NT2/D1 (cell line): ENCODE results near the gene ANAPC1.

Source experiments
- SUZ12 ChIP-seq: IDR thresholded peaks from 2 replicates; pipeline ENCODE4 v1.6.1; 2011; ENCODE audit not compliant: insufficient read length, insufficient read depth; ENCODE audit errors: extremely low read depth
- YY1 ChIP-seq: IDR thresholded peaks from 2 replicates; pipeline ENCODE4 v1.6.1; 2011; ENCODE audit not compliant: insufficient read length, insufficient read depth
- ZNF274 ChIP-seq: IDR thresholded peaks from 2 replicates; pipeline ENCODE4 v1.6.1; 2011; ENCODE audit warnings: mild to moderate bottlenecking, low read depth, low read length

DNA sequence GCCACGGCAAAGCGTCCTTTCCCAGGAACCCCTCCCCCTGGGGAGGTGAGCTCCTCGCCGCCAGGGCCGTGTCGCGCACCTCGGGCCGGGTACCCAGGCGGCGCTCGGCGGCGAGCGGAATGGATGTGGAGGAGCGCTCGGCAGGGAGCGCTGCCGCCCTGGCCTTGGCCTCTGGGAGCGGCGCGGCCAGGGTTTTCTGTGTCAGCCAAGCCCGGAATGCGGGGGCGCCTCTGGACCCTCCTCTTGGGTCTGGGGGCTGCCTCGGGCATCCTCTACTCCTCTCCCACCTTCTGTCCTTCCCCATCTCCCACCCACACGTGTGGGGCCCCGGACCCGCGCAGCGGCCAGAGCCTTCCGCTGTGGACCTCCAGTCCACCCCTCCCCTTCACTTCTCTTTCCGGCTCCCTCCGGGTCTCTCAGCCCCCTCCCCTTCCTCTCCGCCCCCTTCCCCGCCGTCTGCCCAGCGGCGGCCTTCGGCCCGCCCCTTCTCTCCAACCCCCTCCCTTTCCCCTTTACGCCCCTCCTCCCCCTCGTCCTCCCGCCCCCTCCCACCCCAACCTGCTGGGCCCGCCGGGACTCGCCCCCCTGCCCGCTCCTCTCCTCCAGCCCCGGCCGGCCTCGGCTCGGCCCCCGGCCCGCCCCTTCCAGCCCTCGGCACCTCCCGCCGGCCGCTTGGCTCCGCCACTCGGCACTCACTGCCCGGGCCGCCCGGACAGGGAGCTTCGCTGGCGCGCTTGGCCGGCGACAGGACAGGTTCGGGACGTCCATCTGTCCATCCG is 14.1 kb upstream of the ANAPC1 start, which contains the start of gene MERTK:
- TF ChIP-seq YY1 (no peak), ZNF274 (no peak), SUZ12 (no peak)
